Adrenal gland (tissue), 12 donors: Measurements from ENCODE around the gene KCP. TPM values are rescaled to one million over a fixed set of nuclear protein-coding genes. Genes with fewer than 3 reads are reported as not detected.

Experiments used
- DNase-seq, 7 donors: peaks; one replicate each; pipeline ENCODE4 v3.0.0-alpha.2; 2019 to 2020
- H3K27ac ChIP-seq, 5 donors: fragments of 200-600 bp; sonication (generic) in 4 of 5; 1 replicate in 3 of 5; 2 replicates in 2 of 5; pipeline versions ENCODE4 v1.5.1 to v1.8.0; 2016 to 2020; ENCODE audit warnings: mild to moderate bottlenecking in 1 of 5
- H3K27me3 ChIP-seq: fragments of 200-600 bp; 2 replicates; pipeline ENCODE4 v1.8.0; 2021
- H3K36me3 ChIP-seq, 2 donors: fragments of 200-600 bp; replicated peaks in 1 of 2; 1 replicate in 1 of 2; 2 replicates in 1 of 2; pipeline versions ENCODE4 v1.5.1 to v1.8.0; 2018 to 2022
- H3K4me1 ChIP-seq, 2 donors: fragments of 200-600 bp; replicated peaks in 1 of 2; 1 replicate in 1 of 2; 2 replicates in 1 of 2; pipeline versions ENCODE4 v1.5.1 to v1.8.0; 2018 to 2021
- H3K4me3 ChIP-seq, 4 donors: fragments of 200-600 bp; sonication (generic) in 3 of 4; one replicate each; pipeline ENCODE4 v1.5.1; 2016 to 2018
- H3K9me3 ChIP-seq, 3 donors: fragments of 200-600 bp; sonication (generic) in 1 of 3; replicated peaks in 1 of 3; 1 replicate in 2 of 3; 2 replicates in 1 of 3; pipeline versions ENCODE4 v1.5.1 to v1.8.0; 2016 to 2021
- POLR2A ChIP-seq, 2 donors: fragments of 450-650 bp; IDR thresholded peaks; one replicate each; pipeline ENCODE4 v1.6.1; 2017; ENCODE audit warnings: antibody characterized with exemption in 2 of 2, mild to moderate bottlenecking in 2 of 2, moderate library complexity in 1 of 2
- WGBS, 4 donors: extraction: QIAGEN DNeasy Blood & Tissue Kit in 2 of 4; methylation state at CpG; one replicate each; pipeline versions ENCODE4 v1.1.5 to v1.1.7; 2013 to 2017; 5-methylcytosine and 5-hydroxymethylcytosine counted together
- intact Hi-C, 2 donors: fragments of 100-400 bp; cut with DNase I; formaldehyde crosslinking; loops; one replicate each; pipeline versions ENCODE4 v1.14.1 to v1.15.0; 2022 to 2023
- polyA plus RNA-seq, 3 donors: library from polyadenylated mRNA; stranded (reverse); fragments of 200-250 nt in 2 of 3; fragments of 350-450 nt in 1 of 3; fragmentation: Illumina TruSeq in 1 of 3; extraction: RNeasy Lipid Tissue Mini Kit (QIAGEN cat#74804) in 1 of 3; gene quantifications; one replicate each; pipeline ENCODE4 v1.2.3, GENCODE V29; 2013 to 2014
- total RNA-seq, 9 donors: library from RNA; depleted of rRNA in 4 of 9; stranded (reverse); fragments of >200 nt in 4 of 9; fragments of 120-200 nt in 1 of 9; fragmentation: NEBNext Ultra II Directional in 1 of 9; extraction: Animal tissue kit (Norgen Biotek cat#: 25700) in 1 of 9; gene quantifications; one replicate each; pipeline versions ENCODE4 v1.1.0 to v1.2.4, GENCODE V29; 2013 to 2023
- TF ChIP-seq, protein P1 (sequence below), 6 experiments: fragments of 450-650 bp in 4 of 6; fragments of 200-600 bp in 2 of 6; sonication (generic) in 1 of 6; IDR thresholded peaks; 1 replicate in 5 of 6; 2 replicates in 1 of 6; pipeline versions ENCODE4 v1.5.1 to v1.8.0; 2016 to 2021; ENCODE audit warnings: antibody characterized with exemption in 6 of 6, mild to moderate bottlenecking in 2 of 6, moderate library complexity in 1 of 6
- donor health status: healthy with polysubstance abuse.
- donor health status: Bipolar disorder and iron deficiency.
- donor health status: DM: yes; HTN: yes; CAD: no.
- donor health status: DM: no; HTN: no; CAD: no.
- donor health status: DM: no; HTN: no; CAD: no.
- donor health status: DM: yes; HTN: yes; CAD: no.

The KCP gene
- total and polyA plus RNA-seq, 12 donors, result 0.11 to 8.0 (median 0.37) TPM; not detected in 3

GRCh38 chr7:128916643-128916915 is 6.1 kb upstream of the KCP start:
- Histone ChIP-seq H3K4me3 (no peak overlapping the region), H3K36me3 (no peaks in the 10 kb centered on the region), H3K27me3 (peaks cover 20% of the 10 kb centered on the region), H3K27ac (no peak overlapping the region), H3K9me3 (no peaks in the 10 kb centered on the region), H3K4me1 (no peaks in the 10 kb centered on the region)
- TF ChIP-seq, protein P1, sequence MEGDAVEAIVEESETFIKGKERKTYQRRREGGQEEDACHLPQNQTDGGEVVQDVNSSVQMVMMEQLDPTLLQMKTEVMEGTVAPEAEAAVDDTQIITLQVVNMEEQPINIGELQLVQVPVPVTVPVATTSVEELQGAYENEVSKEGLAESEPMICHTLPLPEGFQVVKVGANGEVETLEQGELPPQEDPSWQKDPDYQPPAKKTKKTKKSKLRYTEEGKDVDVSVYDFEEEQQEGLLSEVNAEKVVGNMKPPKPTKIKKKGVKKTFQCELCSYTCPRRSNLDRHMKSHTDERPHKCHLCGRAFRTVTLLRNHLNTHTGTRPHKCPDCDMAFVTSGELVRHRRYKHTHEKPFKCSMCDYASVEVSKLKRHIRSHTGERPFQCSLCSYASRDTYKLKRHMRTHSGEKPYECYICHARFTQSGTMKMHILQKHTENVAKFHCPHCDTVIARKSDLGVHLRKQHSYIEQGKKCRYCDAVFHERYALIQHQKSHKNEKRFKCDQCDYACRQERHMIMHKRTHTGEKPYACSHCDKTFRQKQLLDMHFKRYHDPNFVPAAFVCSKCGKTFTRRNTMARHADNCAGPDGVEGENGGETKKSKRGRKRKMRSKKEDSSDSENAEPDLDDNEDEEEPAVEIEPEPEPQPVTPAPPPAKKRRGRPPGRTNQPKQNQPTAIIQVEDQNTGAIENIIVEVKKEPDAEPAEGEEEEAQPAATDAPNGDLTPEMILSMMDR (IDR thresholded peaks at IDR 0.05), result no peak
- no peak for TF ChIP-seq POLR2A (IDR thresholded peaks at IDR 0.05)
- intact Hi-C loops, result no loop called here
- DNase-seq, result no peak
- WGBS, 4 donors, result 86 to 98% (median 92%) methylated on average over 7 of the region's 7 CpGs

DNA sequence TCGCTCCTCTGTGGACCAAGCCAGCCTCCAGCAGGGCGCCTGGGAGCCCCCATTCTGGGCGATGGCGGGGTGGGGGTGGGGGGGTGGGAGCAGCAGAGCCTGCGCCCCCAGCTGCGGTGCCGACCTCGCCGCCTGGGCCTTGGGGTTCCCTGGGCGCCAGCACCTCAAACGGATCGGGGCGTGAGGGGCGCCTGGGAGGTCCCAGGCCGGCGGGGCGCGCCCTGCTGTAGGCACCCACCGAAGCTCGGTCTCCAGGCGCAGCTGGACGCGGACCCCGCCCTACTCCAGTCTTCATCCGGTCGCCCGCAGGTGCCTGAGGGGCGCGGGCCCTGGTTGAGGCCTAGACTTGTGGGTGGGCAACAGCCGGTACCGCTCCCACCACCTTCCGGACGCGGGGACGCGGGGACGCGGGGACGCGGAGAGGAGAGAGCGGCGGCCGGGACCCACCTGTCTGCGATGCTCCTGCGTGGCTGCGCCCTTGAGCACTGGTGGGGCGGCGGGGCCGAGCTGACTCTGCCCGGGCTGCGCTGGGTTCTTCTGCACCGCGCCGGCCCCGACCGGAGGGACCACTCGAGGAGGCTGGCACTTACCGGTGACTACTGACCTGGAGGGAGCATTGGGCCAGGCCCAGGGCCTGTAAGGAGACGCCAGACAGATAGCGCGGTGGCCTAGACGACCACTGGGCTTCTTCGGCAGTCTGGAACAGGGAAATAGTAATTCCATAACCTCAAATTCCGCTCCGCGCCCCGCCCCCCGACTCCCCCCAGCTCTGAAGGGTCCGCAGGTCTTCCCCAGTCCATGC is 5.5 kb upstream of the KCP start:
- Histone ChIP-seq H3K9me3 (no peaks in the 10 kb centered on the region), H3K36me3 (no peaks in the 10 kb centered on the region), H3K4me3 (peak overlapping the region in 1 of 4 donors; percentile 25), H3K4me1 (no peaks in the 10 kb centered on the region), H3K27ac (no peak overlapping the region), H3K27me3 (peaks cover 20% of the 10 kb centered on the region)
- TF ChIP-seq, protein P1 (IDR thresholded peaks at IDR 0.05), result no peak
- 26 to 53% (median 40%) methylated on average over 3 to 69 of the region's 69 CpGs for WGBS, 4 donors
- DNase-seq, result no peak
- intact Hi-C loops, result no loop called here

GRCh38 chr7:128915271-128915819 is 4.8 kb upstream of the KCP start:
- Histone ChIP-seq H3K27ac (no peak overlapping the region), H3K4me1 (no peaks in the 10 kb centered on the region), H3K36me3 (no peaks in the 10 kb centered on the region), H3K27me3 (peaks cover 24% of the 10 kb centered on the region), H3K4me3 (peak overlapping the region in 1 of 4 donors; percentile 25), H3K9me3 (no peaks in the 10 kb centered on the region)
- DNase-seq, result no peak
- intact Hi-C loops, result no loop called here
- TF ChIP-seq, protein P1 (IDR thresholded peaks at IDR 0.05), result no peak
- TF ChIP-seq POLR2A (IDR thresholded peaks at IDR 0.05), result no peak
- 1 to 11% (median 4%) methylated on average over 14 to 34 of the region's 34 CpGs for WGBS, 4 donors

GRCh38 chr7:128914566-128915151 is 4.2 kb upstream of the KCP start:
- WGBS, 4 donors, result 44 to 63% (median 55%) methylated on average over 5 to 11 of the region's 11 CpGs
- no peaks in the 10 kb centered on the region for H3K9me3 ChIP-seq
- no peak overlapping the region for H3K27ac ChIP-seq
- H3K4me1 ChIP-seq, result no peaks in the 10 kb centered on the region
- H3K36me3 ChIP-seq, result no peaks in the 10 kb centered on the region
- no peak for DNase-seq
- intact Hi-C loops, result no loop called here
- H3K4me3 ChIP-seq, result no peak overlapping the region
- TF ChIP-seq, protein P1 (IDR thresholded peaks at IDR 0.05), result no peak
- no peak for TF ChIP-seq POLR2A (IDR thresholded peaks at IDR 0.05)
- peaks cover 28% of the 10 kb centered on the region for H3K27me3 ChIP-seq
